Activated naive CD4-positive, alpha-beta T cell treated with anti-CD3 and anti-CD28 coated beads, Interleukin-2, amount 50 U/mL, for 24 hours (primary cell): ENCODE measurements around the gene VHLL.

ENCODE experiments used
- H3K27ac Mint-ChIP-seq: one replicate; pipeline ENCODE4 v1.8.0; 2021; ENCODE audit warnings: mild to moderate bottlenecking, mixed read lengths
- H3K27me3 Mint-ChIP-seq: one replicate; pipeline ENCODE4 v1.8.0; 2021; ENCODE audit warnings: mixed read lengths
- H3K36me3 Mint-ChIP-seq: one replicate; pipeline ENCODE4 v1.8.0; 2021; ENCODE audit warnings: mixed read lengths
- H3K4me1 Mint-ChIP-seq: one replicate; pipeline ENCODE4 v1.8.0; 2021; ENCODE audit warnings: mixed read lengths
- H3K4me3 Mint-ChIP-seq: one replicate; pipeline ENCODE4 v1.8.0; 2021; ENCODE audit warnings: mild to moderate bottlenecking, mixed read lengths
- H3K9me3 Mint-ChIP-seq: one replicate; pipeline ENCODE4 v1.8.0; 2021; ENCODE audit warnings: mixed read lengths

The VHLL gene

DNA sequence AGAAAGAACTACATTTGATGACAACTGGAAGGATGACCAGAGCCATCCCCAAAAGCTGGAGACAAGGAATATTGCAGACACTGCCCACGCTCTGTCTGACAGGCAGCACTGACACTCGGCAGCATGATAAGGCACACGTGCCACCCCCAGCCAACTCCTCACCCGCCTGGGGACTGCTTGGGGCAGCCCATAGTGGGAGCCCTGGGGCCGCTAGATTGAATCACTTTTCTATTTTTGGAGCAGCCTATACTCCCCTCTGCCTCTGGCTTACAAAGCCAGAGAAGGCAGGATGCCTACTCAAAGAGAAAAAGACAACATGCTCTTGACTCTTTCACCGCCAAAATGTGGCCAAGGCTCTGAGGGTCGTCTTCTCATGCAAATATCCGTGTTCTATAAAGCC lies 17.8 kb downstream of the VHLL start:
- Mint-ChIP-seq H3K27me3 (no peaks in the 10 kb centered on the region), H3K4me1 (peaks cover 37% of the 10 kb centered on the region), H3K27ac (peak overlapping the region; percentile 87), H3K36me3 (peaks cover 10% of the 10 kb centered on the region), H3K9me3 (no peaks in the 10 kb centered on the region), H3K4me3 (peak overlapping the region; percentile 97)

GRCh38 chr1:156279837-156280236 lies 19.3 kb downstream of the VHLL start:
- no peak overlapping the region for H3K27ac Mint-ChIP-seq
- no peaks in the 10 kb centered on the region for H3K27me3 Mint-ChIP-seq
- peaks cover 11% of the 10 kb centered on the region for H3K36me3 Mint-ChIP-seq
- peak overlapping the region; percentile 97 for H3K4me3 Mint-ChIP-seq
- H3K4me1 Mint-ChIP-seq, result peaks cover 37% of the 10 kb centered on the region
- H3K9me3 Mint-ChIP-seq, result no peaks in the 10 kb centered on the region

- no peaks in the 10 kb centered on the region for H3K27me3 Mint-ChIP-seq
- no peak overlapping the region for H3K27ac Mint-ChIP-seq
- H3K4me3 Mint-ChIP-seq, result no peak overlapping the region
- H3K9me3 Mint-ChIP-seq, result no peaks in the 10 kb centered on the region
- peaks cover 20% of the 10 kb centered on the region for H3K4me1 Mint-ChIP-seq
- peaks cover 23% of the 10 kb centered on the region for H3K36me3 Mint-ChIP-seq
Measured at GRCh38 chr1:156276966-156277381, 22.1 kb downstream of the VHLL start.

DNA sequence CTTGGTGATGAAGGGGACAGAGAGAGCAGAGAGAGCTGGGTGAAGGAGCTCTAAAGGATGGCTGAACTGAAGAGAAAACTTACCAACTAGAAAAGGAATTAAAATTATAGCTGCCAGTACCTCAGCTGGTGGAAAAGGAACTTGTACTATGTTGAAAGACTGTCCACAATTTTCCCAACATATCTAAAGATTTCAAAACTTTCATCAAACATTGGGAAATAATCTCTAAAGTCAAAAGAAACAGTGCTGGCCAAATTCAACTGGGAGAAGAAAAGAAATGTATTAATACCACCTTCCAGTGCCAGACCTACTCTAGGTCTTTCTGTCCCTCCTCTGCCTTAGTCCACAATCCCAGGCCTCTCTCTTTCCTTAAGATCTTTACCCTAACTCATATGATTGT lies 22.6 kb downstream of the VHLL start:
- Mint-ChIP-seq H3K9me3 (no peaks in the 10 kb centered on the region), H3K4me3 (no peak overlapping the region), H3K27ac (no peak overlapping the region), H3K36me3 (peaks cover 22% of the 10 kb centered on the region), H3K27me3 (no peaks in the 10 kb centered on the region), H3K4me1 (peaks cover 18% of the 10 kb centered on the region)

DNA sequence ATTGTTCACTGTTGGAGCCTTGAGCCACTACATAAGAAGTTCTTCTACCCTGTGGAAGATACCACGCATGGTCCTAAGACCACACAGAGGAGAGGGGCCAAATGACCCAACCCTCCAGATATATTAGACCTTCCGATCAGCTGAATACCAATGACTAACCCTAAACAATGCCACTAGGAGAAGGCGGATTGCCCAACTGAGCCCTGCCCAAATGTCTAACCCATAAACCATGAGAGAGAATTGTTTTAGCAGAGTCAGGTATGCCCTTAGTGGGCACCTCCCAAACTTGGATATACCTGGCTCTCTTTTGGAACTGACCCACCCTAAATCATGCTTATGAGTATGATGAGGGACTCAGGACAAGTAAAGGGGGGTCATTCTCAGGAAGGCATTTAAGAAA lies 28.8 kb downstream of the VHLL start:
- H3K27me3 Mint-ChIP-seq, result no peaks in the 10 kb centered on the region
- no peaks in the 10 kb centered on the region for H3K4me1 Mint-ChIP-seq
- H3K27ac Mint-ChIP-seq, result no peak overlapping the region
- H3K9me3 Mint-ChIP-seq, result no peaks in the 10 kb centered on the region
- H3K36me3 Mint-ChIP-seq, result peaks cover 27% of the 10 kb centered on the region
- no peak overlapping the region for H3K4me3 Mint-ChIP-seq

DNA sequence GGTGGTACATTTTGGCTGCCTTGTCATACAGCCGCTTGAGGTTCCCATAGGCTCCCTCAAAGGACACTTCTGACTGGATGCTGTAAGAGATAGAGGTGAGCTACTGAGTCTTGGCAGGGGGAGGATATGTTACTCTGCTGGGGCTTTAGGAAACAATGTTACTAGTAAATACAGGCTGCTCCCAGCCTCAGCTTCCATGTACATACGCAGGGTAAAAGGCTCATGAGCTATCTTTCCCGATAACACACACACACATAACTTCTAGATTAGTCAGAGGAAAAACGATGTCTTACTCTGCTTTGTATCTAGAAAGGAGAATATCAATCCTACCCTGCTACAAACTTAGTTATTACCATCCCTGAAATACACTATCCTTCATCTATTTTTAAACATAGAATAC lies 30.8 kb downstream of the VHLL start:
- no peaks in the 10 kb centered on the region for H3K9me3 Mint-ChIP-seq
- H3K4me1 Mint-ChIP-seq, result no peaks in the 10 kb centered on the region
- H3K4me3 Mint-ChIP-seq, result no peak overlapping the region

DNA sequence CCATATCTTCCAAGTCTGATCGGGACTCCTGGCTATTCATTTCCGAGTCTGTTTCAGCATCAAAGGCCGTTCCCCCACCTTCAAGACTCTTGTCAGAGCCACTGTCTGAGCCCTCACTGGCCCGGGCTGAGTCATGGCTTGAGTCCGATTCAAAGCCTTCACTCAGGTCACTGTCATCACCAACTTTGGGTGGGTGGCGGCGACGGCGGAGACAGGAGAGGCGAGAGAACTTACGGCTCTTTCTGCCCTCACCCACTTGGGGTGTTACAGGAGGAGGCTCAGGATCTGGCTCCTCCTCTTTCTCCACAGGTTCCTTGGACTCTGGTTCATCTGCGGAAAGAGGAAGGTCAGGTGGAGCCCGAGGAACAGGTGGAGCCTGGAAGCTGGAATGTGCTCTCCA lies 33.1 kb downstream of the VHLL start:
- Mint-ChIP-seq H3K9me3 (no peaks in the 10 kb centered on the region), H3K4me1 (peaks cover 8% of the 10 kb centered on the region), H3K4me3 (no peak overlapping the region), H3K27me3 (no peaks in the 10 kb centered on the region), H3K27ac (no peak overlapping the region), H3K36me3 (peaks cover 28% of the 10 kb centered on the region)

More for the DNA sequence above, 30.8 kb downstream of the VHLL start:
- Mint-ChIP-seq H3K27me3 (no peaks in the 10 kb centered on the region), H3K27ac (no peak overlapping the region), H3K36me3 (peaks cover 26% of the 10 kb centered on the region)

- Mint-ChIP-seq H3K9me3 (no peaks in the 10 kb centered on the region), H3K27me3 (no peaks in the 10 kb centered on the region), H3K4me3 (no peak overlapping the region), H3K4me1 (peaks cover 8% of the 10 kb centered on the region), H3K27ac (peak overlapping the region; percentile 53), H3K36me3 (peaks cover 37% of the 10 kb centered on the region)
Measured at GRCh38 chr1:156263288-156263655, 35.8 kb downstream of the VHLL start.

GRCh38 chr1:156262461-156263287 lies 36.4 kb downstream of the VHLL start:
- Mint-ChIP-seq H3K9me3 (no peaks in the 10 kb centered on the region), H3K4me1 (peaks cover 8% of the 10 kb centered on the region), H3K27me3 (no peaks in the 10 kb centered on the region), H3K27ac (no peak overlapping the region), H3K36me3 (peaks cover 37% of the 10 kb centered on the region), H3K4me3 (no peak overlapping the region)

GRCh38 chr1:156260896-156261295 lies 38.2 kb downstream of the VHLL start:
- Mint-ChIP-seq H3K27ac (peak overlapping the region; percentile 32), H3K4me1 (peaks cover 8% of the 10 kb centered on the region), H3K4me3 (no peak overlapping the region), H3K9me3 (no peaks in the 10 kb centered on the region), H3K27me3 (no peaks in the 10 kb centered on the region), H3K36me3 (peaks cover 24% of the 10 kb centered on the region)

- Mint-ChIP-seq H3K9me3 (no peaks in the 10 kb centered on the region), H3K36me3 (peaks cover 21% of the 10 kb centered on the region), H3K4me3 (no peak overlapping the region), H3K4me1 (peaks cover 8% of the 10 kb centered on the region), H3K27me3 (no peaks in the 10 kb centered on the region), H3K27ac (no peak overlapping the region)
Measured at GRCh38 chr1:156259805-156260204, 39.3 kb downstream of the VHLL start.

GRCh38 chr1:156258859-156259258 lies 40.2 kb downstream of the VHLL start:
- Mint-ChIP-seq H3K4me1 (peaks cover 8% of the 10 kb centered on the region), H3K4me3 (no peak overlapping the region), H3K27me3 (no peaks in the 10 kb centered on the region), H3K36me3 (peaks cover 16% of the 10 kb centered on the region), H3K27ac (no peak overlapping the region), H3K9me3 (no peaks in the 10 kb centered on the region)

DNA sequence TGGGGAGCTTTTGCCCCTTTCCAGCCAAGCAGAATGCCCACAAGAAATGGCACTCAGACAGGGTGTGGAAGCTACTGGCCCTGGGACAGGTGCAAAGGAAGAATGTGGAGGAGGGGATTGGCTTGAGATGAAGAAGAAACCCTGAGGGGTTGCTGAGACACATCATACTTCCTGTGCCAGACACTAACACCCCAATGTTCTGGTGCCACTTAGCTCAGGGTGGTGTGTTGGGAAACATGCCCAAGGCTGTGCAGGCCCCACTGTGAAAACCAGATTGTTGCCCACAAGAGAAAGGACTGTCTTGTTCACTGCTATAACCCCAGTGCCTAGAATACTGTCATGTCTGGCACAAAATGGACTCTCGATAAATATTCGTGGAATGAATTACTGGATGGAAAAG lies 41.4 kb downstream of the VHLL start:
- Mint-ChIP-seq H3K4me1 (peaks cover 4% of the 10 kb centered on the region), H3K27ac (no peak overlapping the region), H3K4me3 (no peak overlapping the region), H3K9me3 (no peaks in the 10 kb centered on the region), H3K36me3 (peaks cover 18% of the 10 kb centered on the region), H3K27me3 (no peaks in the 10 kb centered on the region)

- H3K4me1 Mint-ChIP-seq, result no peaks in the 10 kb centered on the region
- H3K4me3 Mint-ChIP-seq, result no peak overlapping the region
- H3K36me3 Mint-ChIP-seq, result peaks cover 5% of the 10 kb centered on the region
- no peaks in the 10 kb centered on the region for H3K27me3 Mint-ChIP-seq
- H3K27ac Mint-ChIP-seq, result peak overlapping the region; percentile 88
- no peaks in the 10 kb centered on the region for H3K9me3 Mint-ChIP-seq
Measured at GRCh38 chr1:156253634-156254033, 45.5 kb downstream of the VHLL start.

GRCh38 chr1:156251527-156251926 lies 47.6 kb downstream of the VHLL start:
- Mint-ChIP-seq H3K4me3 (no peak overlapping the region), H3K36me3 (peaks cover 5% of the 10 kb centered on the region), H3K27me3 (no peaks in the 10 kb centered on the region), H3K4me1 (peaks cover under 1% of the 10 kb centered on the region), H3K9me3 (no peaks in the 10 kb centered on the region), H3K27ac (no peak overlapping the region)

GRCh38 chr1:156249593-156249992 lies 49.5 kb downstream of the VHLL start:
- Mint-ChIP-seq H3K36me3 (peaks cover 5% of the 10 kb centered on the region), H3K27me3 (no peaks in the 10 kb centered on the region), H3K4me1 (peaks cover 15% of the 10 kb centered on the region), H3K9me3 (no peaks in the 10 kb centered on the region), H3K27ac (no peak overlapping the region), H3K4me3 (no peak overlapping the region)
